Measurements from ENCODE around the gene CRYGS. TPM values are rescaled to one million over a fixed set of nuclear protein-coding genes. Genes with fewer than 3 reads are reported as not detected.

Gene CRYGS
- total and polyA plus RNA-seq, 2 experiments from 2014 or later = 2.0 to 2.9 TPM

DNA sequence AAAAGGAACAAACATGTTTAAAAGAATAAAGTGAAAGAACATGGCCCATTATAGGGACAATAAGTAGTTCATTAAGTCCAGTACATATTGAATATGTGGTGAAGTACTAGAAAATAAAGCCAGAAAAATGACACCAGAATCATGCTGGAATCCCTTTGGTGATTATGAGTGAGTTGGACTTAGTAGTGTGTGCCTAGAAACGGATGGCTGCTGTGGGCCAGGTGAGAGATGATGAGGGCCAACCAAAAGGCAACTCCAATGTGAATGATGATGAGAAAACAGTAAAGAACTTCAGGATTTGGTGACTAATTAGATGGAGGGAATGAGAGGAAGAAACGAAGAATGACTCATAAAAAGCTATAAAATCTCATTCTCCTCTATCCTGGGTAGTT is 3.3 kb downstream of the CRYGS start:
- no peaks in the 10 kb centered on the region for H3F3A ChIP-seq (replicated peaks; ENCODE audit: low read depth)
- H3K27ac ChIP-seq (ENCODE audit: low read depth) = no peak overlapping the region
- TF ChIP-seq EZH2 (IDR thresholded peaks at IDR 0.05; ENCODE audit: low read depth, unreplicated experiment) (no peak), JUNB (IDR thresholded peaks at IDR 0.05; ENCODE audit: unreplicated experiment) (no peak), NANOG (IDR thresholded peaks at IDR 0.05; ENCODE audit: borderline replicate concordance) (no peak)
- TF ChIP-seq, protein P1, sequence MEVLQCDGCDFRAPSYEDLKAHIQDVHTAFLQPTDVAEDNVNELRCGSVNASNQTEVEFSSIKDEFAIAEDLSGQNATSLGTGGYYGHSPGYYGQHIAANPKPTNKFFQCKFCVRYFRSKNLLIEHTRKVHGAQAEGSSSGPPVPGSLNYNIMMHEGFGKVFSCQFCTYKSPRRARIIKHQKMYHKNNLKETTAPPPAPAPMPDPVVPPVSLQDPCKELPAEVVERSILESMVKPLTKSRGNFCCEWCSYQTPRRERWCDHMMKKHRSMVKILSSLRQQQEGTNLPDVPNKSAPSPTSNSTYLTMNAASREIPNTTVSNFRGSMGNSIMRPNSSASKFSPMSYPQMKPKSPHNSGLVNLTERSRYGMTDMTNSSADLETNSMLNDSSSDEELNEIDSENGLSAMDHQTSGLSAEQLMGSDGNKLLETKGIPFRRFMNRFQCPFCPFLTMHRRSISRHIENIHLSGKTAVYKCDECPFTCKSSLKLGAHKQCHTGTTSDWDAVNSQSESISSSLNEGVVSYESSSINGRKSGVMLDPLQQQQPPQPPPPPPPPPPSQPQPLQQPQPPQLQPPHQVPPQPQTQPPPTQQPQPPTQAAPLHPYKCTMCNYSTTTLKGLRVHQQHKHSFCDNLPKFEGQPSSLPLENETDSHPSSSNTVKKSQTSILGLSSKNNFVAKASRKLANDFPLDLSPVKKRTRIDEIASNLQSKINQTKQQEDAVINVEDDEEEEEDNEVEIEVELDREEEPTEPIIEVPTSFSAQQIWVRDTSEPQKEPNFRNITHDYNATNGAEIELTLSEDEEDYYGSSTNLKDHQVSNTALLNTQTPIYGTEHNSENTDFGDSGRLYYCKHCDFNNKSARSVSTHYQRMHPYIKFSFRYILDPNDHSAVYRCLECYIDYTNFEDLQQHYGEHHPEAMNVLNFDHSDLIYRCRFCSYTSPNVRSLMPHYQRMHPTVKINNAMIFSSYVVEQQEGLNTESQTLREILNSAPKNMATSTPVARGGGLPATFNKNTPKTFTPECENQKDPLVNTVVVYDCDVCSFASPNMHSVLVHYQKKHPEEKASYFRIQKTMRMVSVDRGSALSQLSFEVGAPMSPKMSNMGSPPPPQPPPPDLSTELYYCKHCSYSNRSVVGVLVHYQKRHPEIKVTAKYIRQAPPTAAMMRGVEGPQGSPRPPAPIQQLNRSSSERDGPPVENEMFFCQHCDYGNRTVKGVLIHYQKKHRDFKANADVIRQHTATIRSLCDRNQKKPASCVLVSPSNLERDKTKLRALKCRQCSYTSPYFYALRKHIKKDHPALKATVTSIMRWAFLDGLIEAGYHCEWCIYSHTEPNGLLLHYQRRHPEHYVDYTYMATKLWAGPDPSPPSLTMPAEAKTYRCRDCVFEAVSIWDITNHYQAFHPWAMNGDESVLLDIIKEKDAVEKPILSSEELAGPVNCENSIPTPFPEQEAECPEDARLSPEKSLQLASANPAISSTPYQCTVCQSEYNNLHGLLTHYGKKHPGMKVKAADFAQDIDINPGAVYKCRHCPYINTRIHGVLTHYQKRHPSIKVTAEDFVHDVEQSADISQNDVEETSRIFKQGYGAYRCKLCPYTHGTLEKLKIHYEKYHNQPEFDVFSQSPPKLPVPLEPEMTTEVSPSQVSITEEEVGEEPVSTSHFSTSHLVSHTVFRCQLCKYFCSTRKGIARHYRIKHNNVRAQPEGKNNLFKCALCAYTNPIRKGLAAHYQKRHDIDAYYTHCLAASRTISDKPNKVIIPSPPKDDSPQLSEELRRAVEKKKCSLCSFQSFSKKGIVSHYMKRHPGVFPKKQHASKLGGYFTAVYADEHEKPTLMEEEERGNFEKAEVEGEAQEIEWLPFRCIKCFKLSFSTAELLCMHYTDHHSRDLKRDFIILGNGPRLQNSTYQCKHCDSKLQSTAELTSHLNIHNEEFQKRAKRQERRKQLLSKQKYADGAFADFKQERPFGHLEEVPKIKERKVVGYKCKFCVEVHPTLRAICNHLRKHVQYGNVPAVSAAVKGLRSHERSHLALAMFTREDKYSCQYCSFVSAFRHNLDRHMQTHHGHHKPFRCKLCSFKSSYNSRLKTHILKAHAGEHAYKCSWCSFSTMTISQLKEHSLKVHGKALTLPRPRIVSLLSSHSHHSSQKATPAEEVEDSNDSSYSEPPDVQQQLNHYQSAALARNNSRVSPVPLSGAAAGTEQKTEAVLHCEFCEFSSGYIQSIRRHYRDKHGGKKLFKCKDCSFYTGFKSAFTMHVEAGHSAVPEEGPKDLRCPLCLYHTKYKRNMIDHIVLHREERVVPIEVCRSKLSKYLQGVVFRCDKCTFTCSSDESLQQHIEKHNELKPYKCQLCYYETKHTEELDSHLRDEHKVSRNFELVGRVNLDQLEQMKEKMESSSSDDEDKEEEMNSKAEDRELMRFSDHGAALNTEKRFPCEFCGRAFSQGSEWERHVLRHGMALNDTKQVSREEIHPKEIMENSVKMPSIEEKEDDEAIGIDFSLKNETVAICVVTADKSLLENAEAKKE (CRISPR knock-in tag; IDR thresholded peaks at IDR 0.05) = no peak
- no peaks in the 10 kb centered on the region for H3K27me3 ChIP-seq (ENCODE audit: insufficient read depth)
- Mint-ChIP-seq H3K4me3 (no peak overlapping the region), H3K27me3 (ENCODE audit: insufficient read depth, low read depth, poor library complexity) (no peaks in the 10 kb centered on the region), H3K27ac (peak overlapping the region; percentile 52), H3K4me1 (peaks cover 5% of the 10 kb centered on the region; the same call in 1 of the 3 replicates), H3K36me3 (ENCODE audit: low read depth) (no peaks in the 10 kb centered on the region), H3K9me3 (no peaks in the 10 kb centered on the region)
- H3K9me2 ChIP-seq (ENCODE audit: insufficient read depth) = no peaks in the 10 kb centered on the region
- DNase-seq (ENCODE audit: low spot score) (no peak), ATAC-seq (no peak)
- no peak overlapping the region for H3K4me2 ChIP-seq
- H3K4me3 ChIP-seq = no peak overlapping the region
- no peaks in the 10 kb centered on the region for H4K20me1 ChIP-seq (replicated peaks; ENCODE audit: insufficient read depth)
- no peaks in the 10 kb centered on the region for H3K36me3 ChIP-seq (ENCODE audit: insufficient read depth)
- no peak overlapping the region for H2AFZ ChIP-seq
- no peaks in the 10 kb centered on the region for H3K4me1 ChIP-seq (ENCODE audit: insufficient read depth)
- H3K79me2 ChIP-seq (replicated peaks; ENCODE audit: insufficient read depth) = no peaks in the 10 kb centered on the region

- Histone ChIP-seq H2AFZ (no peak overlapping the region), H3K27ac (ENCODE audit: low read depth) (no peak overlapping the region), H3K4me2 (no peak overlapping the region), H3K36me3 (ENCODE audit: insufficient read depth) (no peaks in the 10 kb centered on the region), H4K20me1 (replicated peaks; ENCODE audit: insufficient read depth) (no peaks in the 10 kb centered on the region), H3K79me2 (replicated peaks; ENCODE audit: insufficient read depth) (no peaks in the 10 kb centered on the region), H3K4me1 (ENCODE audit: insufficient read depth) (no peaks in the 10 kb centered on the region), H3F3A (replicated peaks; ENCODE audit: low read depth) (no peaks in the 10 kb centered on the region), H3K4me3 (no peak overlapping the region), H3K9me2 (ENCODE audit: insufficient read depth) (no peaks in the 10 kb centered on the region), H3K27me3 (ENCODE audit: insufficient read depth) (no peaks in the 10 kb centered on the region)
- no peaks in the 10 kb centered on the region for H3K27me3 Mint-ChIP-seq (ENCODE audit: insufficient read depth, low read depth, poor library complexity)
- TF ChIP-seq, protein P2, sequence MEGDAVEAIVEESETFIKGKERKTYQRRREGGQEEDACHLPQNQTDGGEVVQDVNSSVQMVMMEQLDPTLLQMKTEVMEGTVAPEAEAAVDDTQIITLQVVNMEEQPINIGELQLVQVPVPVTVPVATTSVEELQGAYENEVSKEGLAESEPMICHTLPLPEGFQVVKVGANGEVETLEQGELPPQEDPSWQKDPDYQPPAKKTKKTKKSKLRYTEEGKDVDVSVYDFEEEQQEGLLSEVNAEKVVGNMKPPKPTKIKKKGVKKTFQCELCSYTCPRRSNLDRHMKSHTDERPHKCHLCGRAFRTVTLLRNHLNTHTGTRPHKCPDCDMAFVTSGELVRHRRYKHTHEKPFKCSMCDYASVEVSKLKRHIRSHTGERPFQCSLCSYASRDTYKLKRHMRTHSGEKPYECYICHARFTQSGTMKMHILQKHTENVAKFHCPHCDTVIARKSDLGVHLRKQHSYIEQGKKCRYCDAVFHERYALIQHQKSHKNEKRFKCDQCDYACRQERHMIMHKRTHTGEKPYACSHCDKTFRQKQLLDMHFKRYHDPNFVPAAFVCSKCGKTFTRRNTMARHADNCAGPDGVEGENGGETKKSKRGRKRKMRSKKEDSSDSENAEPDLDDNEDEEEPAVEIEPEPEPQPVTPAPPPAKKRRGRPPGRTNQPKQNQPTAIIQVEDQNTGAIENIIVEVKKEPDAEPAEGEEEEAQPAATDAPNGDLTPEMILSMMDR (conservative IDR thresholded peaks at IDR 0.05; ENCODE audit: low read depth in 2 of 2) = peak; percentile 90 to 97
- TF ChIP-seq NANOG (IDR thresholded peaks at IDR 0.05; ENCODE audit: borderline replicate concordance) = no peak
- H3K4me3 Mint-ChIP-seq = no peak overlapping the region
- peak overlapping the region; percentile 52 for H3K27ac Mint-ChIP-seq
- H3K36me3 Mint-ChIP-seq (ENCODE audit: low read depth) = no peaks in the 10 kb centered on the region
- H3K4me1 Mint-ChIP-seq = peaks cover 5% of the 10 kb centered on the region; the same call in 1 of the 3 replicates
- DNase-seq (ENCODE audit: low spot score) = peak; percentile 93
- peak; percentile 90 for ATAC-seq
- H3K9me3 Mint-ChIP-seq = no peaks in the 10 kb centered on the region
These were observed 3.9 kb downstream of the CRYGS start for GRCh38 chr3:186540221-186540834.

Data from GM23338 (cell line).